ENCODE results near the gene MRPS10. TPM values are rescaled to one million over a fixed set of nuclear protein-coding genes. Genes with fewer than 3 reads are reported as not detected.

The MRPS10 gene
- polyA plus RNA-seq, 3 donors: 32.1 to 41.6 (median 32.6) TPM

DNA sequence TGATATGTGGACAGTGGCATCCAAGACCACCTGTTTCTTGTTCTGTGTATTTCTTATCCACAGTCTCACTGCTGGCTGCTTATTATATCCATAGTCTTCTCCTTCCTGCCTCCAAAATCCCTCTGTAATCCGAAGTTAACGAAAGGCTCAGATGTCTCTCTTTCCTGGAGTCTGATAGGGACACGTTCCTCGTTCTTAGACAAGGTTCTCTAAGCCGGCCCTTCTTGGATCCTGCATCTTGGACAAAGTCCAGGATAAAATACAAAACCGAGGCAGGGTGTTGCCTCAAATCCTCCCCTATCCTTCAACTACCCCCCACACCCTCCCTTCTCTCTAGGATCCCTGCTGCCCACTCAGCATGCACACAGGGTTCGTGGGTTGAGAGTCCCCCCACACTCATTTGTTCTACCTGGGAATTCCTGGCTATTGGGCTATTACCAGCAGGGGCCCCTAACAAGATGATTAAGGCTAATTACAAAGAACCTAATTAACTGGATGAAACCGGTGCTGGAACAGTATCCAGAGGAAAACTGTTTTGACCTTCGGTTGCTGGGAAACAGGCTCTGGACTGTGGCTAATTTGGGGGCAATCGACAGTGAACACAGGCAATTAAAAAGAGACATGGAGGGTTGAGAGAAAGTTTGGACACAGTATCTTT lies 32.7 kb upstream of the MRPS10 start:
- no peak for DNase-seq (ENCODE audit: extremely low read depth in 1 of 11, low read depth in 9 of 11, low spot score in 4 of 11)

DNA sequence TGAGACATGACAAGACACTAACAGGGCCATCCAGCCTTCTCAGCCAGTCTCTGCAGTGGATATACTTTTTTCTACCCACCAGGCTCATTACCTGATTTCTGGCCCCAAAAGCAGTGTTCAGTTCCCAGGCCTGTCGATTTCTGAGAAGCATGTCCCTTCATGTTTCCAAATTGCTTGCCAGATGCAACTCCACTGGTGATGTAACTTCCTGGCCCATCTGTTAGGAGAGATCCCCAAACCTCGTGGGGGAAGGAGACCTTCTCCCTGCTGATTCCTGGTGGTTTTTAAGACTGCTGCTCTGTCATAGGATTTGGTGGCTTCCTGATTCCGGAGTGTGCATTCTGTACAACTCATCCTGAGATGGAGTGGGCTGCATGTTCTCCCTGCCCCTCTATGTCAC lies 31.6 kb upstream of the MRPS10 start:
- no peak for DNase-seq (ENCODE audit: extremely low read depth in 1 of 11, low read depth in 9 of 11, low spot score in 4 of 11)

DNA sequence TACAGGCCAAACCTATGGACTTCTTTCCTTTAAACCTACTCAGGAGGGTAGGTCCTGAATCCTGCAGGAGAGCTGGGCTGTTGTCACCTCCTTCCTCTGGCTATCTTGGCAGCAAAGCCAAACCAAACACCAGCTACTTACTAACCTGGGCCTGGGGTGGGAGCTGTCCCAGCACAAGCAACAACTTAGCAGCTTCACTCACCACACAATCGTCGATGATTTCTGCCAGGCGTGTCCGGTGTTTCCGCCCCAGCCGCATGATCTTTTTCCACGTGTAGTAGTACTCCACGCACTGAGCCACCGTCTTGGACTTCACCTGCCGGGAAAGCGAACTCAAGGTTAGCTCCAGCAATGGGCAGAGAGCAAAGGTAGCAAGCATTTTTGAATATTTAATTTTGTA lies 25.4 kb upstream of the MRPS10 start:
- no peak for DNase-seq (ENCODE audit: extremely low read depth in 1 of 11, low read depth in 9 of 11, low spot score in 4 of 11)

DNA sequence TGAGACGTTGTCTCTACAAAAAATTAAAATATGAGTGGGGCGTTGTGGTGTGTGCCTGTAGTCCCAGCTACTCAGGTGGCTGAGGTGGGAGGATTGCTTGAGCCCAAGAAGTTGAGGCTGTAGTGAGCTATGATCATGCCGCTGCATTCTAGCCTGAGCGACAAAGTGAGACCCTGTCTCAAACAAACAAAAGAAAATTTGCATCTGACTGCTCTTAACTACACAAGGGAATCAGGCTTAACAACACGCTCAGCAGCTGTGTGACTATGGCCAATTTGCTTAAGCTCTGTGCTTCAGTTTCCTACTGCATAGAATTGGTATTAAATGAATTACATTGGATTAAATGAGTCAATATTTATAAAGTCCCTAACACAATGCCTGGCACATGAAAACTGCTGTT lies 24.3 kb upstream of the MRPS10 start:
- DNase-seq (ENCODE audit: extremely low read depth in 1 of 11, low read depth in 9 of 11, low spot score in 4 of 11): no peak

DNA sequence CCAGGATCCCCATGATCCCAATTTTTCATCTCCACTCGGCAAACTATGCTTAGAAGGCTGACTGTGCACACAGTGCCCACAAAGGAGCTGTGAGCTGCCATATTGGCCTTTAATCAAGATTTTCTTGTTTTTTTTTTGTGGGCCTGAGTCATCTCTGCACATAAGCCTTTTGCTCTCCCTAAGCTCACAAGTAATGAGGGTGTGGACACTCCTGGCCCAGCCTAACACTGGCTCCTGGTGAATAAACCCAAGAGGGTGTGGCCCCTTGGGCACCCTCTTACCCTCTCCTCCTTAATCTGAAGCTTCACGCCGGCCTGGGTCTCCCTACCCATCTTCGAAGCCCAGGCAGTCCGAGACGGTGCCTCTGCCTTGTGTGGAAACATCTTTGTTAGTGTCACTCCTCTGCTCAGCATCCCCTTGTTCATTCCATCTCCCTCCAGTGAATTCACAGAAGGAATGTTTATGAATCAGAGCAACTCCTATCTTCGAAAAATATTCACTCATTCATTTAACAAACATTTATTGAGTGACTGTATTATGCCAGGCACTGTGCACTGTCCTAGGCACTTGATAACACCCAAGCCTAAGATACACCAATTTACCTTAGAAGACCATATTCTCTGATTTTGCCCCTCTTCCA lies 22.2 kb upstream of the MRPS10 start:
- no peak for DNase-seq (ENCODE audit: extremely low read depth in 1 of 11, low read depth in 9 of 11, low spot score in 4 of 11)

DNA sequence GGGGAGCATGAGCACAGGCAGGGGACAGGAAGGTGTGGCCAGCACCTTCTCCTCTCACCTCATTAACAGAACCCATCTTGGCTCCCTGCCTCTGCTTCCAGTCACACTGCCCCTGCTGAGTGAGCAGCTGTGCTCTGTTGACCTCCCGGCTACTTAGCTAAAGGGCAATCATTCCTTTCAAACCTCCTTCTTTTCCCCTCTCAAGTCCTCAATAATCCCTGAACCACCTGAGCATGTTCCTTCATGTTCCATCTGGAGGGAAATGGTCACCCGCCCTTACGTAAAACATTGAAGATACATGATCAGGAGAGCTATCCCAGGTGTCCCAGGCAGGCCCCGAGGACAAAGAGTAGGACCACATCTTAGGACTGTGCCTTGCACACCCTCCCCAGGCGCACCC lies 21.7 kb upstream of the MRPS10 start:
- DNase-seq (ENCODE audit: extremely low read depth in 1 of 11, low read depth in 9 of 11, low spot score in 4 of 11): no peak

DNA sequence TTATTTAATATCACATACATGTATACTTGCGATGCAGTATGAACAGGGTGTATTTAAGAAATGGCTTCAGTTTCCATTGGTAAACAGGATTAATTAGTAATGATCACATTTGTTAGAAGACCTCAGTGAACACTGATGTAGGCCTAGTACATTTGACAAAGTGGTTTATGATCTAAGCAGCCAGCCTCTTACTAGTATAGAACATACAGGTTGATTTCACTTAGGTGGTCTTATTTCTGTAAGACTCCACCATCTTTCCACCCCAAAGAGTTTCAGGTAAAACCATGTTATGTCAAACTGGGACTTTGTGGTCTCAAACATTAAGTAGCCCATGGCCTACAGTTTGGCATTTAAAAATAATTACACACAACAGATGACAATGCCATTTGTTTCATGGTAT lies 20.2 kb upstream of the MRPS10 start:
- DNase-seq (ENCODE audit: extremely low read depth in 1 of 11, low read depth in 9 of 11, low spot score in 4 of 11): no peak

DNA sequence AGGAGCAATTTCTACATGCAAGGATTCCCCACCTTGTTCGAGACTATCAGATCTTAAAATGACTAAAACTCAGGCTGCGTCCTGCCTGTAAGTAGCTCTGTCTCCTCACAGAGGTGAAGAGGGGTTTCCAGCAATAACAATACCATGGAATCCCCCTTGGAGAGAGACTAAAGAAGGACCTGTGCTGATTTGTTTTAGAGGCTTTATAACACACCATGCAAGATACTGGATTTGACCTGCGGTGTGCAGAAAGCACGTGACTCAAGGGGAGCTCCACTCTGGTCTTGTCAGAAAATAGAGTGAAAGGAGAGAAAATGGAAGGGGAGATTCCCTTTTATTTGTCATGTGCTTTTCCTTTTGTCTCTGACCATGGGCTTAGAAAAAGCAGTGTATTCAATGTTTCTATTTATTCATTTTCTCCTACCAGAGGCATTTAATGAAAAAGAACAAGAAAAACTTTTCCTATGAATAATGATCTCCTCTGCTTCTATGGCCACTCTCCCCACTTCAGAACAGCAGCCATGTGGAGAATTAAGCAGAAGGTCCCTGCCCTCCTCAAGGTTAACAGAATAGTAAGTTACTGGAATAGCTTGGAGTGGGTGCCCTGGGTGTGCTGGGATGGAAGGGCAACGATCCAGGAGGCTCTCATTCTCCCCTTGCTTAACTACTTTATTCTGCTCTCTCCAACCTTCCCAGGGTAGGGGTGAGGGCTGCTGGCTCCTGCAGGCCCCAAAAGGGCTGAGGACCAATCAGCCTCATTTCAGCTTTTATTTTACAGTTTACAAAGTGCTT lies 19.2 kb upstream of the MRPS10 start:
- no peak for DNase-seq (ENCODE audit: extremely low read depth in 1 of 11, low read depth in 9 of 11, low spot score in 4 of 11)

DNA sequence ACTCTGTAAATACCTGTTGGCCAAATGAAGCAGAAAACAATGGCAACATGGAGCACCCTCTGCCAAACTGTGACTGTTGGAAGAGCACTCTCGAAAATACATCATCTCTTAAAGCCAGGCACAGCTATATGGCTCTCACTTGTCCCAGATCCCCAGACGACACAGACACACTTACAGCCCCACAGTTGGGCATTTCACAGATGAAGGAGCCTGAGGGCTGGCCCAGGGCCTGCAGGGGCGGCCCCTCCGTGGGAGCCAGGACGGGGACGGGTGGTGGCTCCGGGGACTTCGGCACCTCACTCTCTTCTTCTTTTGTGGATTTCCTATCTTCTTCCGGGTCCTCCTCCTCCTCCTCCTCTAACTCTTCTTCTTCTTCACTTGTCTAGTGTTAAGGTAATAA lies 18.4 kb upstream of the MRPS10 start:
- DNase-seq (ENCODE audit: extremely low read depth in 1 of 11, low read depth in 9 of 11, low spot score in 4 of 11): no peak

DNA sequence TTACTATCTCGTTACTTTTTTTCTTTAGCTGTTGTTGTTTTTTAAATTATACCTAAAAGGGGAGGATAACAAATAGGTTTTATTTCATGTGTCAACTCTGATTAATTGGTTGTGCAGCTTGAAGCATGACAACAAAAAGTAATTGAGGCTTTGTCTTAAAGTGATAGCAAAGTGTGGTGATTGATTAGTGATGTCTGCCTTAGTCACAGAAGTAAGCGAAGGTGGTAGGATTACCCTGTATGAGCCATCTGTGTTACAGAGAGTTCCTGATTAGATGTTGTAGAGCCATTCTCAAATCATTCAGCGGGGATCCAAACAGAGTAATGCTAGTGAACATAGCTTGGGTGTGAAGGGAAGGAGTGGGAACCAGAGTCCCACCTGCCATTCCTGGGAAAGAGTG lies 14.4 kb upstream of the MRPS10 start:
- no peak for DNase-seq (ENCODE audit: extremely low read depth in 1 of 11, low read depth in 9 of 11, low spot score in 4 of 11)

DNA sequence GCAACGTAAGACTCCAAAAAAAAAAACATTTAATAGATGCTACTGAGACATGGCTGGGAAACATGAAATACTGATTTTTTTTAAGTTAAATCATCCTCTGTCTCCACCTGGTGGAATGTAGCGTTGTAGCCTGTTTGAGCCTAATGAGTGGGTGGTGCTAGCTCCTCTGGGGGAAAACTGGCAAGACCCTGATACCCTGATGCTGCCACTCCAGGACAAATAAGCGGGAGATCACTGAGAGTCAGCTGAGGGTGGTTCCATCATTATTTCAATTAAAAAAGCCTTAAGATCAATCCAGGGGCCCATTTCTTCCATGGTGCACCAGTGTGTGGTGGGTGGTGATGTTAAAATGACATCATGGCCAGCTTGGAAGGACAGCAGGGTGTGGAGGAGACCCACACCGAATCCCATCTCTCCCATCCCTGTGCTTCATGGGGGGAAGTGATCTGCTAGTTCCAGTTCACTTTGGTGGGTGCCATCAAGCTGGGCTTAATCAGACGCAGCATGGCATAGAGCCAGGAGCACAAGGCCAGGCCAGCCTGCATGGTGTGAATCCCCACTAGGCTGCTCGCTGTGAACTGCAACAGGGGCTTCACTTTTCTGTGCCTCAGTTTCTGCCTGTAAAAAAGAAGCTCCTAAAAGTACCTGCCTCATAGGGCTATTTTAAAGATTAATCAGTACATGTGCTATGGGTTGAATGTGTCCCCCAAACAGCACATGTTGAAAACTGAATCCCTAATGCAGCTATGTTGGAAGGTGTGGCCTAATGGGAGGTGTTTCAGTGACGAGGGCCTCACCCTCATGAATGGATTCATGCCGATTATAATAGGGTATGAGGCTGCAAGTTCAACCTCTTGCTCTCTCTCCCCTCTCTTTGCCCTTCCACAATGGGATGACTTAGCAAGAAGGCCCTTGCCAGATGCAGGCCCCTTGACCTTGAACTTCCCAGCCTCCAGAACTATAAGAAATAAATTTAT lies 13.0 kb upstream of the MRPS10 start:
- no peak for DNase-seq (ENCODE audit: extremely low read depth in 1 of 11, low read depth in 9 of 11, low spot score in 4 of 11)

DNA sequence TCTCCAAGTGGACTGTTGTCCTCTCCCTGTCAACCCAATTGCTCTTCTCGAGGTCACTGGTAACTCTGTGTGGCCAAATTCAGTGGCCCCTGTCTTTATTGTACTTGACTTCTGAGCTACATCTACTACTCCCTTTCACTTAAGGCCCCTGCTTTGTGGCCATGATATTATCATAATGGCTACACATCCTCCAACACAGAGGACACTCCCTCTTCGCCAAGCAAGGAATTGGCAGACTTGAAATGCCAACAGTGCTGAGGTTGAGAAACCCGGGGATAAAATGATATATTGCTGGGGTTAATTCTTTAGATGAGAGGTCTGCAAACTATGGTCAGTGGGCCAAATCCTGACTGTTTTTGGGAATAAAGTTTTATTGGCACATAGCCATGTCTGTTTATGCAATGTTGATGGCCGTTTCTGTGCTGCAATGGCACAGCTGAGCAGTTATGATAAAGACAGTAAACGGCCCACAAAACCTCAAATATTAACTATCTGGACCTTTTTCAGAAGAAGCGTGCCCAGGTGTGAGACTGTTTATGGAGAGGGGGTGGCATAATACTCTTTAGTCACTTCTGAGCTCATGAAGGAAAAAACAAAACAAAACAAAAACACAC lies 12.0 kb upstream of the MRPS10 start:
- DNase-seq (ENCODE audit: extremely low read depth in 1 of 11, low read depth in 9 of 11, low spot score in 4 of 11): no peak

DNA sequence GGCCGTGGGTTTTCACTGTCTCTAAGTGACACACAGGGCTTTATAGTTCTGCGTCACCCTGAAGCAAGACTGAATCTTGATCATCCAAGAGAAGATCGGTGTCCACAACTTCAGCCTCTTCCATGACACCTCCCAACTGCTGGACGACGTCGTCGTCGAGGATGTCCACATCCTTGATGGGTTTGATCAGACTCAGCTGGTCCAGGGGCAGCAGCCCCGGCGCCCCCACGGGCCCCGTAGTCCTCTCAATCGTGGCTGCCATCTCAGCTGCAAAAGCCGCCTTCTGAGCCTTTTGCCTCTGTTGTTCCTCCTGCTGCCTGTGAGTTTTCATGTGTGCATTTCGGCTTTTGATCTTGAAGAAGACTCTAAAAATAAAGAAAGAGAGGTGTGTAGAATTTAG lies 10.6 kb upstream of the MRPS10 start:
- no peak for DNase-seq (ENCODE audit: extremely low read depth in 1 of 11, low read depth in 9 of 11, low spot score in 4 of 11)

DNA sequence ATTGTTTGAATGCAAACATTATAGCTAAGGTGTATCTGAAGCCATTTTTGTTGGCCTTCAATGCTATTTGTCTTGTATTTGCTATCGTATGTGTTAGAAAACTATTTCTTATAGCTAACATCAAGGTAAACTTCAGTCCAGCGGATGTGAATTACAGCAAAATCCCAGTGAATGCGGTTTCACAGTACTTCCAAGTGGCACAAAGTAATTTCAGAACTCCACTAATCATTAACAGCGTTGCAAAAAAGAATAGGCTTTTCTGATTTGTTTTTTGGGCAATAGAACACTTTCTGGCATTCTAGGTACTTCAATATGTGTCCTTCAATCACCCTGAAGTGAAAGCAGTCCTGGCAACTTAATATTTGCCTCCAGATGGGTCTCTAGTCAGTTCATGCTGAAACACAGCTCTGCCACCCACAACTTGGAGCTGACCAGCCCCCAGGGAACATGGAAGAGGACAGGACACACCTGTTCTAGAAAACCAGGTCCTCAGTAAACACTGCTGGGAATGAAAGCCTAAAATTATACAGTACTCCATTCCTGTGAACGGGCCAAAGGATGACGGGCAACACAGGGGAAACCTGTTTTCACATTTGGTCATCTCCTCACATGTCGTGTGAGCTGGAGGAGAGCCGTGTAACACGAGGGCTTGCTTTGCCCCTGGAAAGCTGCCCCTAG lies 9.7 kb upstream of the MRPS10 start:
- DNase-seq (ENCODE audit: extremely low read depth in 1 of 11, low read depth in 9 of 11, low spot score in 4 of 11): no peak

DNA sequence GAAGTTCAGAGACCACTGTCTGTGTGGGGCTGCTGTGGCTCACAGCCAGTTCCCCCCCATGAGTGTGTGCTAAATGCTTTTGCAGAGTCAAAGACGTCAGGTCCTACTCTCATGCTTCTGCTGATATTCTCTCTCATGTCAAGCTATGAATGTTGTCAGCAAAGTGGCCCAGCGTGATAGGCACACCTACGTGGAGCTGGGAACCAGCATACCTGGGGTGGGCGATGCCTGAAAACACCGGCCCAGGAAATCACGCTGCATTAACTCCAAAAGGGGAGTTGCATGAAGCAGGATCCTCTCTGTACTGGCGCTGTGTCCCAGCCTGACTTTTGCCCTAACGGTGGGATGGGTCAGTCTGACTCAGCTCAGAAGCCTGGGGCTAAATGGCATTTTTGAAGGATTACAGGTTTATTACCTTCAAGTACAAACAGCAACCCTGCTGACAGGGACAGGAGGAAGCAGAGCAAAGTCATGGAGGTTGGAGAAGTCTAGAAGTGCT lies 9.0 kb upstream of the MRPS10 start:
- no peak for DNase-seq (ENCODE audit: extremely low read depth in 1 of 11, low read depth in 9 of 11, low spot score in 4 of 11)

DNA sequence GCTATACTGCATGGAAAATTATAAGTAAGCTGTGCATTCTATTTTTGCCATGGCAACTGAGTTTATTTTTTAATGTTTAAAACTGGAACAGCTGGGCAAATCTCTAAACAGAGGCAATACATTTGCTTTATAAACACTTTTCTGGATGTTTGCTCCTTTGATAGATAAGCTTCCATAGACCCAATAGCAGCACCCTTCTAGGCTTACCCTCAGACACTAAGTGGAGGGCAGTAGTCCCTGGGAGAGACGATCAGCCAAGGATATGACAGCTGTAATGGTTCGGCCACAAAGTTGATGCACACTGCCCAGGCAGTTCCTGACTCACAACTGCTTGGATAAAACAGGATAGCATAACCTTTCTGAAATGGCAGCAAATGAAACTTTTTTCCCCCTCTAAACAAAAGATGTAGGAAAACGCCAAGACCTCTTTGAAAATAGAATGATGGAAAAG lies 8.5 kb upstream of the MRPS10 start:
- DNase-seq (ENCODE audit: extremely low read depth in 1 of 11, low read depth in 9 of 11, low spot score in 4 of 11): no peak

DNA sequence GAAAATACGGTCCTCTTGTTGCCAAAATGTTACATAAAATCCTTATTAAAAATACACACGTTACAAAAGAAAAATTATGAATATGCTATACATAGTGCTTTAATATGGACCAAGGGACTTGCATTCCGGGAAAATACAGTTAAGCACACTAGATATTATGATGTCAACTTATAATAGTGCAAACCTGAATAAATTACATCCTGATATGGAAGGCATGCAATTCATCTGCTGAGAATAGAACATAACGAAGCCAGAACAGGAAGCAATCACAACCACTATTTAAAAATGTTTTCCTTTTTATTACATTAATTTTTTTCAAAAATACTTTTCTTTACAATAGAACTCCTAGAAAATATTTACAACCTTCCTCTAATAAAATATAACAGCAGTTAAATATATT lies 7.8 kb upstream of the MRPS10 start:
- no peak for DNase-seq (ENCODE audit: extremely low read depth in 1 of 11, low read depth in 9 of 11, low spot score in 4 of 11)

DNA sequence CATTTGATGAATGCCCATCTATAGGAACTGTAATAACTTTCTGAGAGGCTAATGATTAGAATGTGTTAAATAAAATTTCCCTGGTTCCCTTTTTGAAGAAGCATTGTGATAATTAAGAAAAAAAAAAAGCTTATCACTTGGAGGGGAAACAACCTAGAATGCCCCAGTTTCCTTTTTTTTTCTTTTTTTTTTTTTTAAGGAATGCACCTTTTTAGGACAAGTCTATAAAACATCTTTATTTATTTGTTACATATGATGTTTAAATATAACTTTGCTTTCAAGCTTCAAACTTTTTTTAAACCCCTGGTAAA lies 7.3 kb upstream of the MRPS10 start:
- no peak for DNase-seq (ENCODE audit: extremely low read depth in 1 of 11, low read depth in 9 of 11, low spot score in 4 of 11)
